CD4-positive, CD25-positive, alpha-beta regulatory T cell (primary cell): ENCODE results near the gene ENHO. TPM values are rescaled to one million over a fixed set of nuclear protein-coding genes. Genes with fewer than 3 reads are reported as not detected.

Source experiments
- ATAC-seq, 2 donors: fragments of 150-1000 bp; cut with Tn5 transposase; one replicate each; pipeline ENCODE4 v1.10.0; 2021; ENCODE audit warnings: low read depth in 2 of 2, moderate number of reproducible peaks in 2 of 2, moderate library complexity in 1 of 2
- DNase-seq, 3 donors: peaks; one replicate each; pipeline versions ENCODE4 v3.0.0 to v3.0.0-alpha.2; 2012 to 2022; ENCODE audit warnings: mixed read lengths in 1 of 3
- H3K27ac ChIP-seq: one replicate; pipeline ENCODE4 v1.7.0; 2013; ENCODE audit warnings: mild to moderate bottlenecking, low read length; ENCODE audit not compliant: insufficient read depth, poor library complexity, severe bottlenecking
- H3K27me3 ChIP-seq: one replicate; pipeline ENCODE4 v1.7.0; 2013; ENCODE audit warnings: low read length; ENCODE audit not compliant: control insufficient read depth, insufficient read depth
- H3K36me3 ChIP-seq: one replicate; pipeline ENCODE4 v1.7.0; 2013; ENCODE audit warnings: mild to moderate bottlenecking, low read length, moderate library complexity; ENCODE audit not compliant: control insufficient read depth, insufficient read depth
- H3K4me1 ChIP-seq: 2 replicates; pipeline ENCODE4 v1.7.0; 2013; ENCODE audit warnings: mild to moderate bottlenecking, low read length; ENCODE audit not compliant: insufficient read depth, control insufficient read depth, poor library complexity, severe bottlenecking
- H3K4me3 ChIP-seq: one replicate; pipeline ENCODE4 v1.7.0; 2013; ENCODE audit warnings: low read depth, mild to moderate bottlenecking, low read length, moderate library complexity
- H3K9me3 ChIP-seq, 2 experiments: 1 replicate in 1 of 2; 2 replicates in 1 of 2; pipeline ENCODE4 v1.7.0; 2013; ENCODE audit warnings: low read length in 2 of 2, mild to moderate bottlenecking in 1 of 2, moderate library complexity in 1 of 2; ENCODE audit not compliant: control insufficient read depth in 2 of 2
- H3K27ac Mint-ChIP-seq, 3 donors: one replicate each; pipeline ENCODE4 v1.8.0; 2020 to 2022; ENCODE audit warnings: mild to moderate bottlenecking in 3 of 3, mixed read lengths in 3 of 3, moderate library complexity in 2 of 3
- H3K27me3 Mint-ChIP-seq: one replicate; pipeline ENCODE4 v1.8.0; 2022; ENCODE audit warnings: mild to moderate bottlenecking, mixed read lengths
- H3K36me3 Mint-ChIP-seq: one replicate; pipeline ENCODE4 v1.8.0; 2020; ENCODE audit warnings: mixed read lengths
- H3K4me1 Mint-ChIP-seq, 4 donors: one replicate each; pipeline ENCODE4 v1.8.0; 2020 to 2022; ENCODE audit warnings: mixed read lengths in 4 of 4, mild to moderate bottlenecking in 1 of 4
- H3K4me3 Mint-ChIP-seq, 4 donors: one replicate each; pipeline ENCODE4 v1.8.0; 2020 to 2022; ENCODE audit warnings: mild to moderate bottlenecking in 4 of 4, mixed read lengths in 4 of 4, moderate library complexity in 3 of 4
- H3K9me3 Mint-ChIP-seq, 7 donors: one replicate each; pipeline ENCODE4 v1.8.0; 2020 to 2022; ENCODE audit warnings: mixed read lengths in 7 of 7, mild to moderate bottlenecking in 3 of 7, moderate library complexity in 2 of 7
- polyA plus RNA-seq, 4 donors: library from polyadenylated mRNA; unstranded; fragments of 300-500 nt; fragmentation: Illumina TruSeq; gene quantifications; one replicate each; pipeline ENCODE4 v1.2.3, GENCODE V29; 2021
- total RNA-seq: library from RNA; stranded (reverse); gene quantifications from one replicate; pipeline ENCODE4 v1.2.3, GENCODE V29; 2022

Gene ENHO
- total and polyA plus RNA-seq, 5 donors from 2014 or later: 0.16 to 0.37 TPM; not detected in 3

GRCh38 chr9:34501889-34502425 is 20.8 kb downstream of the ENHO start:
- Histone ChIP-seq H3K4me3 (no peak overlapping the region), H3K27ac (no peak overlapping the region), H3K36me3 (no peaks in the 10 kb centered on the region), H3K9me3 (no peaks in the 10 kb centered on the region), H3K27me3 (peaks cover 2% of the 10 kb centered on the region), H3K4me1 (no peaks in the 10 kb centered on the region)
- no peaks in the 10 kb centered on the region for H3K36me3 Mint-ChIP-seq
- ATAC-seq: no peak
- no peaks in the 10 kb centered on the region for H3K9me3 Mint-ChIP-seq
- DNase-seq: no peak
- peaks cover 0 to 2% (median 0%) of the 10 kb centered on the region in 4 donors for H3K4me1 Mint-ChIP-seq
- no peak overlapping the region for H3K4me3 Mint-ChIP-seq
- H3K27ac Mint-ChIP-seq: no peak overlapping the region
- peaks cover 9% of the 10 kb centered on the region for H3K27me3 Mint-ChIP-seq

GRCh38 chr9:34501372-34501771 is 21.4 kb downstream of the ENHO start:
- ATAC-seq: no peak
- H3K4me1 ChIP-seq: no peaks in the 10 kb centered on the region
- H3K36me3 ChIP-seq: no peaks in the 10 kb centered on the region
- Mint-ChIP-seq H3K4me1 (peaks cover 0 to 2% (median 0%) of the 10 kb centered on the region in 4 donors), H3K9me3 (no peaks in the 10 kb centered on the region), H3K27me3 (peaks cover 15% of the 10 kb centered on the region), H3K27ac (peak overlapping the region in 1 of 3 donors; percentile 16), H3K4me3 (no peak overlapping the region), H3K36me3 (no peaks in the 10 kb centered on the region)
- H3K27me3 ChIP-seq: peaks cover 2% of the 10 kb centered on the region
- no peak for DNase-seq
- no peak overlapping the region for H3K27ac ChIP-seq
- H3K4me3 ChIP-seq: no peak overlapping the region
- H3K9me3 ChIP-seq: no peaks in the 10 kb centered on the region

- Histone ChIP-seq H3K4me3 (no peak overlapping the region), H3K36me3 (no peaks in the 10 kb centered on the region), H3K9me3 (no peaks in the 10 kb centered on the region), H3K4me1 (no peaks in the 10 kb centered on the region), H3K27ac (no peak overlapping the region), H3K27me3 (peaks cover 2% of the 10 kb centered on the region)
- peak; percentile 58 to 63 (median 59) for DNase-seq
- Mint-ChIP-seq H3K36me3 (no peaks in the 10 kb centered on the region), H3K4me1 (peaks cover 0 to 2% (median 0%) of the 10 kb centered on the region in 4 donors), H3K27ac (no peak overlapping the region), H3K27me3 (peaks cover 17% of the 10 kb centered on the region), H3K4me3 (no peak overlapping the region), H3K9me3 (no peaks in the 10 kb centered on the region)
- peak; percentile 71 to 74 for ATAC-seq
These were observed 22.0 kb downstream of the ENHO start for GRCh38 chr9:34500623-34501267.

GRCh38 chr9:34499076-34499475 is 23.7 kb downstream of the ENHO start:
- ATAC-seq (no peak), DNase-seq (no peak)
- Histone ChIP-seq H3K27ac (no peak overlapping the region), H3K27me3 (peaks cover 2% of the 10 kb centered on the region), H3K36me3 (no peaks in the 10 kb centered on the region), H3K4me3 (no peak overlapping the region), H3K9me3 (no peaks in the 10 kb centered on the region), H3K4me1 (no peaks in the 10 kb centered on the region)
- Mint-ChIP-seq H3K36me3 (no peaks in the 10 kb centered on the region), H3K27ac (no peak overlapping the region), H3K27me3 (peaks cover 20% of the 10 kb centered on the region), H3K4me3 (no peak overlapping the region), H3K4me1 (peaks cover 0 to 2% (median 0%) of the 10 kb centered on the region in 4 donors), H3K9me3 (no peaks in the 10 kb centered on the region)

GRCh38 chr9:34498553-34498952 is 24.2 kb downstream of the ENHO start:
- Mint-ChIP-seq H3K4me3 (no peak overlapping the region), H3K27me3 (peaks cover 20% of the 10 kb centered on the region), H3K4me1 (peaks cover 0 to 2% (median 0%) of the 10 kb centered on the region in 4 donors), H3K9me3 (no peaks in the 10 kb centered on the region), H3K36me3 (no peaks in the 10 kb centered on the region), H3K27ac (no peak overlapping the region)
- no peak for DNase-seq
- no peak overlapping the region for H3K4me3 ChIP-seq
- H3K9me3 ChIP-seq: no peaks in the 10 kb centered on the region
- no peak overlapping the region for H3K27ac ChIP-seq
- no peaks in the 10 kb centered on the region for H3K36me3 ChIP-seq
- H3K4me1 ChIP-seq: no peaks in the 10 kb centered on the region
- peaks cover 2% of the 10 kb centered on the region for H3K27me3 ChIP-seq
- no peak for ATAC-seq

GRCh38 chr9:34496149-34496712 is 26.6 kb downstream of the ENHO start:
- Mint-ChIP-seq H3K4me3 (no peak overlapping the region), H3K27me3 (peaks cover 29% of the 10 kb centered on the region), H3K4me1 (peaks cover 0 to 2% (median 0%) of the 10 kb centered on the region in 4 donors), H3K36me3 (no peaks in the 10 kb centered on the region), H3K27ac (no peak overlapping the region), H3K9me3 (peaks cover 0 to 1% (median 0%) of the 10 kb centered on the region in 7 donors)
- DNase-seq (no peak), ATAC-seq (no peak)
- no peak overlapping the region for H3K27ac ChIP-seq
- H3K27me3 ChIP-seq: peaks cover 2% of the 10 kb centered on the region
- no peak overlapping the region for H3K4me3 ChIP-seq
- no peaks in the 10 kb centered on the region for H3K9me3 ChIP-seq
- H3K36me3 ChIP-seq: no peaks in the 10 kb centered on the region
- no peaks in the 10 kb centered on the region for H3K4me1 ChIP-seq

GRCh38 chr9:34493972-34494535 is 28.7 kb downstream of the ENHO start:
- ATAC-seq (no peak), DNase-seq (peak in 1 of 3 donors; percentile 13)
- H3K27ac Mint-ChIP-seq: no peak overlapping the region
- Histone ChIP-seq H3K27ac (no peak overlapping the region), H3K4me3 (no peak overlapping the region), H3K4me1 (no peaks in the 10 kb centered on the region), H3K36me3 (no peaks in the 10 kb centered on the region), H3K9me3 (no peaks in the 10 kb centered on the region), H3K27me3 (no peaks in the 10 kb centered on the region)
- no peaks in the 10 kb centered on the region for H3K4me1 Mint-ChIP-seq
- H3K27me3 Mint-ChIP-seq: peaks cover 33% of the 10 kb centered on the region
- no peaks in the 10 kb centered on the region for H3K36me3 Mint-ChIP-seq
- H3K9me3 Mint-ChIP-seq: peaks cover 0 to 2% (median 0%) of the 10 kb centered on the region in 7 donors
- H3K4me3 Mint-ChIP-seq: no peak overlapping the region
